ENCODE results near the gene RETN. TPM values are rescaled to one million over a fixed set of nuclear protein-coding genes. Genes with fewer than 3 reads are reported as not detected.

RETN gene
- polyA plus RNA-seq, 1 donor = 3.0 TPM

GRCh38 chr19:7681340-7682174, 12.7 kb downstream of the RETN start:
- peak; percentile 52 for DNase-seq (ENCODE audit: low read depth)

DNA sequence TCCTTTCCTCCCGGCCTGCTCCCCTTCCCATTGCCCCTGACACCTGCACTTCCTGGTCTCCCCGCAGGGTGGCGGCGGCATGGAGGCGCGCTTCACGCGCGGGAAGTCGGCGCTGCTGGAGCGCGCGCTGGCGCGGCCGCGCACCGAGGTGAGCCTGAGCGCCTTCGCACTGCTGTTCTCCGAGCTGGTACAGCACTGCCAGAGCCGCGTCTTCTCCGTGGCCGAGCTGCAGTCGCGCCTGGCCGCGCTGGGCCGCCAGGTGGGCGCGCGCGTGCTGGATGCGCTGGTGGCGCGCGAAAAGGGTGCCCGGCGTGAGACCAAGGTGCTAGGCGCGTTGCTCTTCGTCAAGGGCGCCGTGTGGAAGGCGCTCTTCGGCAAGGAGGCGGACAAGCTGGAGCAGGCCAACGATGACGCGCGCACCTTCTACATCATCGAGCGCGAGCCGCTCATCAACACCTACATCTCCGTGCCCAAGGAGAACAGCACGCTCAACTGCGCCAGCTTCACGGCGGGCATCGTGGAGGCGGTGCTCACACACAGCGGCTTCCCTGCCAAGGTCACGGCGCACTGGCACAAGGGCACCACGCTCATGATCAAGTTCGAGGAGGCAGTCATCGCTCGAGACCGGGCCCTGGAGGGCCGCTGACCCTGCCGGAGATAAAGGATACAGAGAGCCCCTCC, 13.5 kb downstream of the RETN start:
- no peak for DNase-seq (ENCODE audit: low read depth)

GRCh38 chr19:7685546-7686445, 16.9 kb downstream of the RETN start:
- DNase-seq (ENCODE audit: low read depth) = no peak

GRCh38 chr19:7687177-7687576, 18.3 kb downstream of the RETN start:
- no peak for DNase-seq (ENCODE audit: low read depth)

- no peak for DNase-seq (ENCODE audit: low read depth)
Measured at GRCh38 chr19:7689165-7689564, 20.3 kb downstream of the RETN start.

DNA sequence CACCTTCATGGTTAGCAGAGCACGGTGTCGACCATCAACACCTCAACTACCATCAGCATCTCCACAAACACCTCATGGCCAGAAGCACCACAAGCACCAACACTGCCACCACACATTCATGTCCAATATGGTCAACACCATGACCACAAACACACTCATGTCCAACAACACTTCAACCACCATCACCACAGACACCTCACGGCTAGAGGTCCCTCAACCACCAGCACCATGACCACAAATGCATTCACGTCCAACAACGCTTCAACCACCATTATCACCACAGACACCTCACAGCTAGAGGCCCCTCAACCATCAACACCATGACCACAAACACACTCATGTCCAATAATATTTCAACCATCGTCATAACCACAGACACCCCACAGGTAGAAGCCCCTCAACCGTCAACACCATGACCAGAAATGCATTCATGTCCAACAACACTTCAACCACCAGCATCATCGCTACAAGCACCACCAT, 22.0 kb downstream of the RETN start:
- DNase-seq (ENCODE audit: low read depth) = no peak

DNA sequence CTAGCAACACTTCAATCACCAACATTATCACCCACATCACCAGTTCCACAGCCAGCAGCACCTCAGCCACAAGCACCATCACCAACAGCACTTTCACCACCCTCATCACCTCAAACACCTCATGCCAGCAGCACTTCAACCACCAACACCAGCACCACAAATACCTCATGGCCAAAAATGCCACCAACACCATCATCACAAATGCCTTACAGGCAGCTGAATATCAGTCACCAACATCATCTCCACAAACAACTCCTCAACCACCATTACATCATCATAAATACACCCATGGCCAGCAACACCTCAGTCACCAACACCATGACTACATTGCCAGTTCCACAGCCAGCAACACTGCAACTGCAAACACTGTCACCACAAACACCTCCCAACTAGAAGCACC, 22.6 kb downstream of the RETN start:
- no peak for DNase-seq (ENCODE audit: low read depth)

DNA sequence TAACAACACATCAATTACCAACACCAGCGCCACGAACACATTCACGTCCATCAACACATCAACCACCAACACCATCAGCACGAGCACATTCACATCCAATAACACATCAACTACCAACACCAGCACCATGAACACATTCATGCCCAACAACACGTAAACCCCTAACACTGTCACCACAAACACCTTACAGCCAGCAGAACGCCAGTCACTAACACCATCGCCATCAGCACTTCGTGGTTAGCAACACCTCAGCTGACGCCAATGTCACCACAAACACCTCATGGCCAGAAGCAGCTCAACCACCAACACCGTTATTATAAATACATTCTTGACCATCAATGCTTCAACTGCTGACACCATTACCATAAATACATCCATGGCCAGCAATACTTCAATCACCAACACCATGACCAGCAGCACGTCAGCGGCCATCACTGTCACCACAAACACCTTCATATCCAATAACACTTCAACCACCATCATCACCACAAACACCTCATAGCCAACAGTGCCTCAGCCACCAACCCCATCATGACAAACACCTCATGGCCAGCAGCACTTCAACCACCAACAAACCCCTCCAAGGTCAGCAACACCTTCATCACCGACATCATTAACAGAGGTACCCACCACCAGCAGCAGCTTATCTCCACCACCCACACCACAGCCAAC, 23.7 kb downstream of the RETN start:
- no peak for DNase-seq (ENCODE audit: low read depth)

- DNase-seq (ENCODE audit: low read depth) = no peak
Measured at GRCh38 chr19:7694499-7694898, 25.6 kb downstream of the RETN start.

DNA sequence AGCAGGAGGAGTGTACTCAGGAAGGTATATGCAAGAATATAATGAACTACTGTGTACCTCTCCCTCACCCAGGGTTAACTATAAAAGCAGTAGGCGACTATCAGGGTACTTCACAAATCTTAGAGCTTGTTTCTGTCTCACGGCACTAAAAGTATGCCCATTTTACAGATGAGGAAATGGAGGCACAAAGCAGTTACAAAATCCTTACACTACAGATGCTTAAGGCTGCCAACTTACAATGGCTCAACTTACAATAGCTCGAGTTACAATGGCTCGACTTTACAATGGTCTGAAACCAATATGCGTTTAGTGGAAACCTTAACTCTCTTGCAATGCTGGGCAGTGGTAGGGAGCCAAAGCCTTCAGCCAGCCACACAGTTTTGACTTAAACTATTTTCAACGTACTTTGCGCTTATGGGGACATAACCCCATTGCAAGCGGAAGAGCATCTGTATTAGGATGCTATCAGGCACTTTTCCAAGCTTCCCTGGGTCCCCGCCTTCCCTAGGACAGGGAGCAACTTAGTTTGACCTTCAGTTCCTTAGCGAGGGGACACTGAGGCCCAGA, 29.0 kb downstream of the RETN start:
- no peak for DNase-seq (ENCODE audit: low read depth)

- no peak for DNase-seq (ENCODE audit: low read depth)
Measured at GRCh38 chr19:7698583-7698982, 29.7 kb downstream of the RETN start.

DNA sequence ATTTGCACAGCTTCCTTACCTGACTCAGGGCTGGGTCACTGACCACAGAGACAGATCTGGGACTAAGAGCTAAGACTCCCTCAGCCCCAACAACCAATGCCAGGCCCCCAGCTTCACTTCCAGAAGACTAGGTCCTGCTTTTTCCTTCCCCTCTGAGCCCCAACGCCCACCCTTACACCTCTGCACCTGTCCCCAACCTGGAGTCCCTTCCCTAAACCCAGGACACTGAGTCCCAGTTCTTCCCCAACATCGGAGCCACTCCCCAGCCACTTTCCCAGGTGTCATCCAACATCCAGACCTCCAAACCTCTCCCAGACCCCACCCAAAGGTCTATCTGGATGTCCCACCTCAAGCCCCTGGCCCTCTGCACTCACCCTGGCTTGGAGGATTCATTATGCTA, 30.2 kb downstream of the RETN start:
- no peak for DNase-seq (ENCODE audit: low read depth)

DNA sequence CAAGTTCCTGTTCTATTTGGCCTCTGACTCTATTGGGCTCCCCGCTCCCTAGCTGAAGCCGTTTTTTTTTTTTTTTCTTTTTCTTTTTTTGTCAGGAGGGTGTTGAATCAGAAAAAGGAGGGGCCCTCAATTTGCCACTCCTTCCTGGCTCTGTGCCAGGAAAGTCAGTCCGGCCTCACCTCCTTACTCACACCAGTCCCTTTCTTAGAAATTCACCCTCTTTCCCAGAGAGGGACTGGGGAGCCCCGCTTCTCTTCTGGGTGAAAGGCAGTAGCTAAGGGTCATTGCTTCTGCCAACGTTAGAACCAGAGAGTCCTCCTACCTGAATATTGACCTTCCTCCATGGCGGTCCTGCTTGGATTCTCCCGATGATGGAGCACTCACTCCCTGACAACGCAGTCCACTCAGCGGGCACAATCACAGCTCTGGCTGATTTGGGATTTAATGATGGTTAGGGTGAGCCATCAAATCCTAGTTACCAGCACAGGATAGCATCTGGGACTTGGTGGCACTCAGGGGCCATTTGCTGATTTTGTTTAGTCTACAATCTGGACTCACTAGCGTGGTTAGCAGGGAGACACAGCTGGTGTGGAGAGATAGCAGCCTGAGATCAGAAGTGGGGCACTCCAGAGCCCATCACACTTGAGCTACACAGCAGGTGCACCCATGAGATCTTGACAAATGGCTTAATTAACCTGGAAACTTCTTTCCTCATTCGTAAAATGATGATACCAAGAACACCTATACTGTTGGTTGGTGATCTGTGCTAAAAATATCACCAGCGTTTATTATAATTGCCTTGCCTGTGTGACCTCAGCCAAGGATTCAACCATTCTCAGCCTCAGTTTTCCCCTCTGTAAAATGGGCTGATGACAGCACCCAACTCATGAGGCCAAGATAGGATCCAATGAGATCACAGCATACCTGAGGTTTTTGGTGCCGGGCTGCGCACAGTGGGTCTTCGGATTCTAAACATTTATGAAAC, 30.9 kb downstream of the RETN start:
- DNase-seq (ENCODE audit: low read depth) = no peak

GRCh38 chr19:7701049-7701653, 32.3 kb downstream of the RETN start:
- no peak for DNase-seq (ENCODE audit: low read depth)

DNA sequence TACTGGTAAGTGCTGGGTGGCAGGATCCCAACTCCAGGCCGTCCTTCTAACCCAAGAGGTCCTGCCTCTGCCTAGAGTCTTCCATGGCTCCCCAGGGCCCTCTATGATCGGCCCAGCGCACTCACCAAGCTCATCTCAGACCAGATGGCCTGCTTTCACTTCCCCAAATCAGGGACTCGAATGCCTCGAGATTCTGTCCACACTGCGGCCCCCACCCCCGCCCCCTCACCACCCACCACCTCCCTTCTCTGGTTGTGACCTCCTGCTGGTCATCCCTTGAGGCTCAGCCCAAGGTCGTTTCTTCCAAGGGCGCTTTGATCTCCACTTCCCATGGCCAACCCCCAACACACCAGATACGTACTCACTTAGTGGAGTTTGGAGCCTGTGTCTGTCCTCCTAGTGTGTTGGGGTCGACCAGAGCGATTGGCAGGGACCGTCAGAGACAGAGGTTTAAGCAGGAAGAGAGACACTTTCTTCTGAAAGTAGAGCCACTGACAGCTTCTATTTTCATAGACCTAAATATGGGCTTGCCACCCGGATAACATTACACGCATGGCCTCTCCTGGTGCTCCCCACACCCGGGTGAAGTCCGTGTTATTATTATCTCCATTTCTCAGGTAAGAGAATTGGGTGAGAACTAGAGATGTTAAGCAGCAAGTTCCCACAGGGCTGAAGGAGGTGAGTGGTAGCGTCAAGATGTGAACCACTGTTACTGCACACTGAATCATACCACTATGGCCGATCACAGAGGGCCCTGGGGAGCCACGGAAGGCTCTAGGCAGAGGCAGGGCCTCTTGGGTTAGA, 33.0 kb downstream of the RETN start, which contains the start of gene FCER2:
Gene FCER2 (minus strand): TSS at position 478 of the 804 bp plus-strand sequence. CDS start 2,371 bp downstream, outside the sequence.
- DNase-seq (ENCODE audit: low read depth) = no peak

DNA sequence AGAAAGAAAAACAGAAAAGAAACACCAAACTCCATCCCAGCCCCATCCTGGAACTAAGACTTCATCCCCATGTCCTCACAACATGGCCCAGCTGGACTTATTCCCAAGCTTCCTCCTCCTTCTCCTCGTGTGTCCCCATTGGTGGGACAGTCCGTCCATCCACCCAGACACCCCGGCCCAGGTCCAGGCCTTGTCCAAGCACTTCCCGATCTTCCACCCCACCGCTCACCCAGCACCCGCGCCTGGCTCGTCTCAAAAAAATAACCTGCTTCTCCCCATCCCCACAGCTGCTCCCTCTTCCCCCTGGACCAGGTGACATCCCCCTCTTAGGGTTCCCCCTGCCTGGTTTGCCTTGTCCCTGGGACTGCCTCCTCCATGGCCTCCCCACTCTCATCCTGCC, 34.5 kb downstream of the RETN start:
- DNase-seq (ENCODE audit: low read depth) = no peak

DNA sequence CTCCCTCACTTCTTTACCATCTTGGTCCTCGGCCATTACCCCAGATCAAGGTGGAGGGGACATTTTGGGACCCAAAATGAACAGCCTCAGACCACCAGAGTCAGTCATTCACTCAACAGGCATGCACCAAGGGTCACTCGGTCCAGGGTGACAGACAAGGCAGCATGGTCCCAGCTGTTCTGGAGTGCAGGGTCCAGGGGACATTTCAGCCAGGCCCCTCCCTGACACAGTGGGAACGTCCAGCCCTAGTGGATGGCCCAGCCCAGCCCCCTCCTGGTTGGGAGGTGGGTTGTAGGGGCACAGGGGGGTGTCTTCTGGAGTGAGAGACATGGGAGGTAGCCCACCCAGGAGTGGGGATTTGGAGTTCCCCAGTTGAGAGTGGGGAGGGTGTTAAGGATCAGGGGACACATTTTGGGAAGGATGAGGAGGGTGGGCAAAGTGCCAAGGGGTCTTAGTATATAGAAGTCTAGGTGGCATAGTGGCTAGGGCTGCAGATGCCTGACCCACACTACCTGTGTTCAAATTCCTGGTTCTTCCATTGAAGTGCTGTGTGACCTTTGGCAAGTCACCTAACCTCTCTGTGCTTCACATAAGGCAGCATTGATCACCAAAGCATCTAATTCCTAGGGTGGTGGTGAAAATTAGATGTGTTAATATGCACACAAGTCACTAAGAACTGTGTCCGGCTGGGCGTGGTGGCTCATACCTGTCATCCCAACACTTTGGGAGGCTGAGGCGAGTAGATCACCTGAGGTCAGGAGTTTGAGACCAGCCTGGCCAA, 35.6 kb downstream of the RETN start:
- DNase-seq (ENCODE audit: low read depth) = no peak
